ENCODE data around the gene YY1.

- TF ChIP-seq THRB (CRISPR knock-in tag; conservative IDR thresholded peaks at IDR 0.05): no peak
- no peak for TF ChIP-seq ZNF408 (CRISPR knock-in tag; IDR thresholded peaks at IDR 0.05; ENCODE audit: low read depth)
- TF ChIP-seq PHF20 (IDR thresholded peaks at IDR 0.05; ENCODE audit: partially characterized antibody): no peak
- TF ChIP-seq SRSF1 (IDR thresholded peaks at IDR 0.05; ENCODE audit: low read depth, low read length): no peak
- TF ChIP-seq ZNF217 (CRISPR knock-in tag; IDR thresholded peaks at IDR 0.05): no peak
- no peak for TF ChIP-seq RAD21 (CRISPR knock-in tag; conservative IDR thresholded peaks at IDR 0.05 in 1 of 2, IDR thresholded peaks at IDR 0.05 in 1 of 2)
- TF ChIP-seq MAX (CRISPR knock-in tag; IDR thresholded peaks at IDR 0.05): no peak
- no peak for TF ChIP-seq POLR2B (IDR thresholded peaks at IDR 0.05; ENCODE audit: low read depth, partially characterized antibody)
- TF ChIP-seq FOSL1 (tag; conservative IDR thresholded peaks at IDR 0.05): no peak
- no peak for TF ChIP-seq CEBPB (tag; IDR thresholded peaks at IDR 0.05)
- no peak for TF ChIP-seq KLF1 (tag; IDR thresholded peaks at IDR 0.05)
- no peak for TF ChIP-seq NR2C2 (CRISPR knock-in tag; IDR thresholded peaks at IDR 0.05)
- TF ChIP-seq NR2C2 (tag; IDR thresholded peaks at IDR 0.05): no peak
- no peak for TF ChIP-seq CTBP1 (IDR thresholded peaks at IDR 0.05; ENCODE audit: borderline replicate concordance)
- no peak for TF ChIP-seq MEIS2 (IDR thresholded peaks at IDR 0.05; ENCODE audit: partially characterized antibody)
Measured at GRCh38 chr14:100323121-100323941, 84.4 kb downstream of the YY1 start, which contains the start of gene SLC25A47.
